CD1c-positive myeloid dendritic cell (primary cell): ENCODE results near the gene GTF2F2.

Experiments
- DNase-seq: peaks from one replicate; pipeline ENCODE4 v3.0.0-alpha.2; 2016; ENCODE audit errors: extremely low spot score

GTF2F2 gene

GRCh38 chr13:45122941-45123340, 2.6 kb downstream of the GTF2F2 start:
- no peak for DNase-seq

- peak; percentile 44 for DNase-seq
These were observed 12.2 kb downstream of the GTF2F2 start for GRCh38 chr13:45132369-45133064.

DNA sequence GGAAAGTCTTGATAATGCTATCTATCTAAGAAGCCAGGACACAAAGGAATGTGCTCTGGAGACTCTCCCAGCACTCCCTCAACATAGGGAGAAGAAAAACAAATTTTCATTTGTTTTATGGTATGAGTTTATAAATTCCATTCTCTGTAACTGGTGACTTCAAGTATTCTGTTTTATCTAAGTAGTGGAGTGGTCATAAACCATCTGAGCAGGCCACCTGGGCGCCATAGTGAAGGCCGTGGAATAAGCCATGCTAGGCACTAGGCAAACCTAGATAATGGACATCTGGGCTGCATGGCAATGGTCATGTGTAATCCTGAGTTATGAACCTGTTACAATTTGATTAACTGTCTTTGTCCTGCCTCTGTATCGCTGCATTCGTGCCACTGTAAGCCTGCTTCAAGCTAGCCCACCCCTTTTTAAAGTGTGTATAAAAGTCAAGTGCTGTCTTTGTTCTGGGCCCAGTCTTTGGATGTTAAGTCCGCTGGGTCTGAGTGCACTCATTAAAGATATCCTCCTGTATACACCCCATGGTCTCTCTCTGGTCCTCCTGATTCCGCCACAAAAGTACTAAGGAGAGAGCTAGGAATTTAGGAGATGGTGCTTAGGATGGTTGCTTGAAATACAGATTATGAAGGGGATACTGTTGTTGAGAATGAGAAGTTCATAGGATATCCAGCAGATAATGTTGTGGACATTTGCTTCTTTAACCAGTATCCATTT, 13.2 kb downstream of the GTF2F2 start:
- no peak for DNase-seq

GRCh38 chr13:45136741-45137504, 16.6 kb downstream of the GTF2F2 start:
- DNase-seq, result no peak

DNA sequence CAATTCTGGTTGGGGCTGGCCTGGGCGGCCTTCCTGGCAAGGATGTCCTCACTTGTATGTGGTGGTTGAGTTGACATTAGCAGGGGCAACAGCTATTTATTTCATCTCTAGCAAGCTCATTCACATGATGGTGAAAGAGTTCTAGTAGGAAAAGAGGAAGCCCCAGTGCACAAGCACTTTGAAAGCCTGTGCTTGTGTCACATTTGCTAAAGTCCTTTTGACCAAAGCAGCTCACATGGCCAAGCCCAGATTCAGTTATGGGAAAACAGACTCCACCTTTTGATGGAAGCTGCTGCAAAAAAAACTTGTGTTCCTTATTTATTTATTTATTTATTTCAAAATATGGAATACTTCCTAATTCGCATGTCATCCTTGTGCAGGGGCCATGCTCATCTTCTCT, 17.2 kb downstream of the GTF2F2 start:
- peak; percentile 38 for DNase-seq

DNA sequence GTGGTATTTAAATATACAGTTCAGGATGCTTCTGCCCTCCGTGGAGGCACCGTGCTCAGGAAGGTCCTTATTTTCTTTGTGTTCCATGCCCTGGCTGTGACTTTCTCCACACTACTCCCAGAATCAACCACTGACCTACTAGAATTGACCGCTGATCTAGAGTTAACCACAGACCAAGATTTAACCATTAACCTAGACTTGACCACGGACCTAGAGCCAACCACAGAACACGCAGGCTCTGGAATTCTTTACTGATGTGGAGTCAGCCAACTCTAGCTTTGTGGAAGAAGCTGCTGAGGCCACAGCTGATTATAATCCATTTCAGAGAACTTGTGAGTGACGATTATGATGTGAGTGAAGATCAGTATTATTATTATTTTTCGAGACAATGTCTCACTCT, 18.0 kb downstream of the GTF2F2 start:
- DNase-seq, result no peak

DNA sequence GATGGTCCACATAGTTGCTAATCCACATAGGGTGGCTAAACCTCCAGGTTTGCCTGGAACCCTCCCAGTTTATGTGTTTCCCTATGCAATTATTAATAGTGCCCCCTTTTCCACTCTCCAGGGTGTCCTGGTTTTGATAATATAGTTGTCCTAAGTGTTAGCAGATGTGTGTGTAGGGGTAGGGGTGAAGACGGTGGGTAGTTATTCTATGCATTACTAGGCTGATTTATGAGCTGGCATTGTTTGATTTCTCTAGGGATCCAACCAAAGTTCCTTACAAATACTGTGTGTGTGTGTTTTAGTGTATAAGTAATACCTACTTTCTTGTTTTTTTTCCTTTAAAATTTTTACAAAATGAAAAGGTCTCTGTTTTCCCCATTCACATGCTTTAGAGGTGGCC, 21.1 kb downstream of the GTF2F2 start:
- DNase-seq, result no peak

- DNase-seq, result no peak
These were observed 22.4 kb downstream of the GTF2F2 start for GRCh38 chr13:45142440-45143345.

DNA sequence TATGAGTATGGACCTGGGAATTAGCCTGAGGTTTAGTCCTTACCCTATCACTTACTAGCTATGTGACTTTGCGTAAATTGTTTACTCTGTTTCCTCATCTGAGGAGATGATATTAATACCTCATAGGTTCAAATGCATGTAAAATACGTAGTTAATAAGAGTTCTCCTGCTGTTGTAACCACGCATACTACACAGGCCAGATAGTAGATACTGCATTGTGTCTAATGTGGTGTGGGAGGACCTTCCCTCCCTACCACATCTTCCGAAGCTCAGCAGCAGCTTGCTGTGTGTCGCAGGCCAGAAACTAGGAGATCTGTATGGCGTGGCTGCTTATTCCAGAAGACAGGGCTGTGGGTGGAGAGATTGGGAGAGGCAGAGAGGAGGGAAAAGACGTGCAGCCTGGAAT, 23.0 kb downstream of the GTF2F2 start:
- DNase-seq, result no peak

DNA sequence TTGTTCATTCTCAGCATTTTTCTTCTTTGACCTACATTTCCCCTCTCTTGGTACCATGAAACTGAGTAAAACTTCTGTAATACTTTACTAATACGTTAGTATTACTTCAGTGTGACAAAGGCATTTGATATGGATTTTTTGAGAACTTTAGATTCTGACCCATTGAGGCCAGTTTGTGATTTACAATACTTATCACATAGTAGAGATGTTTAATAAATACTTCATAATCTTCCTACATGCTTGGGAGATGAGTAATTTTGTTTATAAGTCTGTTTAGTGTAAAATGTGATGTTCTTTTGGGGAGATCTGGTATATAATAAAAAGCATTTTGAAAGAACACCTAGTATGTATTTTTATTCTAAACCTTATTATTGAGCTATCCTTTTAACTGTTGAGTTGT, 29.7 kb downstream of the GTF2F2 start:
- no peak for DNase-seq

GRCh38 chr13:45156565-45157361, 36.5 kb downstream of the GTF2F2 start:
- DNase-seq, result no peak

GRCh38 chr13:45162194-45162593, 41.9 kb downstream of the GTF2F2 start:
- DNase-seq, result no peak

DNA sequence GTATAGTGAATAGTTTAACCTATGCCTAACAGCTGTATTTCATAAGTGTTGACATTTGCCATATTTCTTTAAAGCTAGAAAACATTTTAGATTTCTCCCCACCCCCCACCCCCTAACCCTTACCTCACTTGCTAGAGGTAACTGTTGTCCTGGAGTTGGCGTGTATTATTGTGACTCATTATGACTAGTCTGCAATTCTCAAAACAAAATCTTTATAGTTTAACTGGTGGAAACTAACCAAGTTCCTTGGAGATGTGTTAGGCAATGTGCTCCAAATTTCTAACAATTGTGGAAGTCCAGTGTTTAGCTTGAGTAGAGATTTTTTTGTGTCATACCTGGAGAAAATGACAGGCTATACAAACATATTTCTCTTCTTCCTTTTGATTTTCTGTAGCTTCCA, 42.5 kb downstream of the GTF2F2 start:
- no peak for DNase-seq

GRCh38 chr13:45166858-45167257, 46.5 kb downstream of the GTF2F2 start:
- no peak for DNase-seq

DNA sequence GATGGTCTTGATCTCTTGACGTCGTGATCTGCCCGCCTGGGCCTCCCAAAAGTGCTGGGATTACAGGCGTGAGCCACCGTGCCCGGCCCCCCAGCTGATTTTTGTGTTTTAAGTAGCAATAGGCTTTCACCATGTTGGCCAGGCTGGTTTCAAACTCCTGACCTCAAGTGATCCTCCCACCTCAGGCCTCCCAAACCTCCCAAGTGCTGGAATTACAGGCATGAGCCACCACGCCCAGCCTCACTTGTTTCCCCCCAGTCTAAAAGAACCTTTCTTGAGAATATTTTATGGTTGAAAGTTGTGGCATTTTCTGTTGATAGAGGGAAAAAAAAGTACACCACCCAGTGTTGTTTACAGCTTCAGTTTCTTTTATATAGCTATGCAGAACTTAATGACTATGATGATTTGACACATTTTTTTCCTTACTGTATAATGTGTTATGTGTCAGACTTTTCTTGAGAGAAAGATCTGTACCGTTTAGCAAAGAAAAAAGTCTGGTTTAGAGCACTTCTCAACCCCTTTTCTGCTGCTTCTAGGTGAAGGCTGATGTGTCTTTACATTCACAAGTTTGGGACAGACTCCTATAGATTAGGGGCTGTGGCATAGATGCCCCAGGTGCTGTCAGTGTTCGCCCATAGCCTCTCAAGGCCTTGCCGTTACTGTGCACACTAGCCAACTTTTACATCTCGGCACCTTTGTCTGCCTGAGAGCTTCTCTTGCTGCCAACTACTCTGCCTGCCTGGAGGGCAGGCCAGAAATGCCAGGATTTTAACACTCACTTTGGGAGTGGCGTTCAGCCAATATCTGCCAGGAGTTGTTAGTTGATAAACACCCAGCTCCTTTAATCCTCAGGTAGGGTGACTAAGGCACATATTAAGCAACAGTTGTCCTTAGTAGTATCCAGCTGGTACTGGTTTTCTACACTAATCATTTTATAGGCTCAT, 47.6 kb downstream of the GTF2F2 start:
- no peak for DNase-seq

GRCh38 chr13:45168555-45168930, 48.2 kb downstream of the GTF2F2 start:
- no peak for DNase-seq

- no peak for DNase-seq
These were observed 54.2 kb downstream of the GTF2F2 start for GRCh38 chr13:45174478-45174877.

GRCh38 chr13:45178349-45179162, 58.2 kb downstream of the GTF2F2 start:
- no peak for DNase-seq

DNA sequence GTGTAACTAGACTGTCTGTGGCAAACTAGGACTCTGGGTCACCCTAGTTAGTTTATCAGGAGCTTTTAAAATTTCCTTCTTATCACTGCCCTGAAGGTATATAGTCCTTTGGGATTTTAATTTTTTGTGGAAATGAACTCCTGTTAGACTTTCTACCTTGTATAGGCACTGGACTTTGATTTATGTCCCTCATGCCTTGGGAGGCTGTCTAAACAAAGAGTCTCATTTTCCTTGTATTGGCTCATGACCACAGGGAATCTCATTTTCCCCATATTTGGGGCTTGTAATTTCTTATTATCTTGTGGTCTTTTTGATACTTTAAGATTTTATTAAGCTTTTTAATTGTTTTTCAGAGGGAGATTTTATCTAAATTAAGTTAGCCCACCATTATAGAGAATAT, 59.1 kb downstream of the GTF2F2 start:
- DNase-seq, result no peak
